Activated CD8-positive, alpha-beta memory T cell treated with anti-CD3 and anti-CD28 coated beads for 4 hours (primary cell): ENCODE measurements around the gene TOMM6.
"Not testable (repeated sequence)": the region's sequence is repeated elsewhere in the genome, so short reads cannot be mapped to it uniquely, and the experiment has no call there.

Experiments
- DNase-seq, 2 donors: peaks; one replicate each; pipeline ENCODE4 v3.0.0-alpha.2; 2020; ENCODE audit warnings: low read depth in 2 of 2

TOMM6 gene

DNA sequence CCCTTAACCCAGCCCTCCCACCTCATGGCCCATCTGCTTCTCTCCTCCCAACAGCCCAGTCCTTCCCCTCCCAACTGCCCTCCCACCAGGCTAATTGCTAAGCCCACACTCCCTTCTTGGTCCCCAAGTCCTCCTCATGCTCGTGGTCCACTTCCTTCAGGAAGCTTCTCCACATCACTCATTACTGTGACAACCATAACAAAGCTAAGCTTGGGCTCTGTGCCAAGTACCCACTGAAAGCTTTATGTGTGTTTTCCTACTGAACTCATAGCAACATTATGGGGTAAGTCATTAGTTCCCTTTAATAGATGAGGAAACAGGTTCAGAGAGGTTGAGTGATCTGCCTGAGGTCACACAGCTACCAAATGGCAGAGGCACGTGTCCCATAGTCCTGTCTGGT lies 24.0 kb upstream of the TOMM6 start:
- DNase-seq: no peak

DNA sequence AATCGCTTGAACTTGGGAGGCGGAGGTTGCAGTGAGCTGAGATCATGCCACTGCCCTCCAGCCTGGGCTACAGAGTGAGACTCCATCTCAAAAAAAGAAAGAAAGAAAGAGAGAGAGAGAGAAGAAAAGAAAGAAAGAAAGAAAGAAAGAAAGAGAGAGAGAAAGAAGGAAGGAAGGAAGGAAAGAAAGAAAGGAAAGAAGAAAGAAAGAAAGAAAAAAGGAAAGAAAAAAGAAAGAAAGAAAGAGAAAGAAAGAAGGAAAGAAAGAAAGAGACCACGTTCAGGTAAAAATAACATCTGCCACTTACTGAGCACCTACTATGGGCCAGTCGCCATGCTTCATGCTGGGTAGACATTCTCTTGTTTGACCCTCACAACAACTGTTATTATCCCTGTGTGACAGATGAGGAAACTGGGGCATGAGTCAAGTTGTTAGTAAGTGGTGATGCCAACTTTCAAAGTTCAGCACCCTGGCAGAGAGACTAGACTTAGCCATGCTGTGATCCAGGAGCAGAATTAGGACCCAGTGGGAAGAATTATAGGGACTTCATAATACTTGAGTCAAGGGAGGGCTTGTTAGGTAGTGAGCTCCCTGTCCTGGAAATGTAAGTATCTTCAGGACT lies 21.3 kb upstream of the TOMM6 start:
- not testable (repeated sequence) for DNase-seq

DNA sequence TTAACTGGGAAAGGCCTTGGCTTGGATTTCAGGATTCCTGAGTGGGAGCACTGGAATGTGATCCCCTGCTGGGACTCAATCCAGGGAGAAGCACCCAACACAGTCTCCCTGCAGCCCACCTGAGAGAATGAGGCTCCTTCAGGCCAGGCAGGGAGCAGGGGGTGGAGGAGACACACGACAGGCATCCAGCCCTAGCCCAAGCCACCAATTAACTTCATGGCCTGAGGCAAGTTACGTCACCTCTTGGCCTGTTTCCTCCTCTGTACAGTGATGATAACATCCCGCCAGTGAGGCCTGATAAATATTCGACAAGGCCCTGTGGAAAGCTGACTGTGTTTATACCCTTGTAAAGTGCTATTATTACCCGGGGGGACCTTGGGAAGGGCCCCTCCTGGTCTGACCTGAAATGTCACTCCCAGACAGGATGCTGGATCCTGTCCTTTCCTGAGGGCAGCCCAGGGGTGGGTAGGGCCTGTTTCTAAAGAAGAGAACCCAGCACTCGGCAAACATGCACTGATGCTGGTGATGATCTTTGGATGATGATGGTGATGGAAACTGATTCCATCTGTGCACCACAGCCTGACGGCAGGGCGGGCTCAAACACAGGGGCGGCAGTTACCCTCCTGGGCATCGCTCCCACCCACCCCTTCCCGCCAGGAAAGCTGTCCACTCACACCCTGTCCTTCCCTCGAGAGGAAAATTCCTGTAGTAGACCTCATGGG lies 20.2 kb upstream of the TOMM6 start:
- DNase-seq: no peak

- DNase-seq: no peak
These were observed 18.8 kb upstream of the TOMM6 start for GRCh38 chr6:41768545-41769308.

DNA sequence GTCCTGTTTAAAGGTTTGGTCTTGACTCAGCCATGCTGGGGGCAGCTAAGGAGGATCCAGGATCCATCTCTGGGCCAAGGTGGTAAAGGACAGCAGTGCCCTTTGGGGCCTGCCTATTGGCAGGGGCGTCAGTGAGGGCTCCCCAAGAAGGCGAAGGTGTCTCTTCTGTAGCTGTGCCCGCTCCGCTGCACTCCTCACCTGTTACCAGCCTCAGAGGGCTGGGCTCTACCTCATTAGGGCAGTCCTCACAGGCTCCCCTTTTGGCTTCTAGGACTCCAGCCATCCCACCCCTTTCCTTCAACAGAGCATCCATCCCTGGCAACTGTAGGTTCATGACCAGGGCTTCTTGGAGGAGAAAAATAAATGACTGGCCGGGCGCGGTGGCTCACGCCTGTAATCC lies 18.1 kb upstream of the TOMM6 start:
- no peak for DNase-seq

DNA sequence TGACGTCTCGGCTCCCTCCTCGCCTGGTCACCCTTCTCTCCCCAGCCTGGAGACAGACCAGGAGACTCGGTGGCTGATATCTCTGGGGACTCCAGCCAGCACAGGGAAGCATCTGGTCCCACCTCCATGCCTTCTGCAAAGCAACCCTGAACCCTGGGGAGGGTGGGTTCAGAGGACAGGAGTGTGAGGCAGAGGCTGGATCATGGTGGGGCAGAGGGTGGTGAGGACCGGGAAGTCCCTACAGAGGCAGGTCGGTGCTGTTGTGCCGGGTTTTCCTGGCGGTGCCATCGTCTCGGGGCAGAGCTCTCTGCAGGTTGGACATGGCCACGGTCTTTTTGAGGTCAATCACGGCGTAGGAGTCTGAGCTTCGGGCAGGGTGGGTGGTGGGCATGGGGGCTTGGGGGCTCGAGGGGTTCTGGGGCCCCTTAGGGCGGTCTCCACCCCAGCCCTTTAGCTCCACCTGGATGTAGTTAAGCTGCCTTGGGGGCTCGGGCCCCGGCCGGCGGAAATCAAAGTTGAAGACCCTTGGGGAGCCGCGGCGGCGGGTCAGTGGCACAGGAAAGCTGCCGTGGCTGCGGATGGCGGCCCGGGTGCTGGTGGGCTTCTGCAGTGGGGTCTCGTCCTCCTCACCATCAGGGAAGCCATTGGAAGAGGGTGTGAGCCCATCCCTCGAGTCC lies 17.0 kb upstream of the TOMM6 start:
- DNase-seq: no peak

- no peak for DNase-seq
These were observed 16.2 kb upstream of the TOMM6 start for GRCh38 chr6:41771058-41771983.

GRCh38 chr6:41774841-41775240 lies 12.7 kb upstream of the TOMM6 start:
- no peak for DNase-seq

DNA sequence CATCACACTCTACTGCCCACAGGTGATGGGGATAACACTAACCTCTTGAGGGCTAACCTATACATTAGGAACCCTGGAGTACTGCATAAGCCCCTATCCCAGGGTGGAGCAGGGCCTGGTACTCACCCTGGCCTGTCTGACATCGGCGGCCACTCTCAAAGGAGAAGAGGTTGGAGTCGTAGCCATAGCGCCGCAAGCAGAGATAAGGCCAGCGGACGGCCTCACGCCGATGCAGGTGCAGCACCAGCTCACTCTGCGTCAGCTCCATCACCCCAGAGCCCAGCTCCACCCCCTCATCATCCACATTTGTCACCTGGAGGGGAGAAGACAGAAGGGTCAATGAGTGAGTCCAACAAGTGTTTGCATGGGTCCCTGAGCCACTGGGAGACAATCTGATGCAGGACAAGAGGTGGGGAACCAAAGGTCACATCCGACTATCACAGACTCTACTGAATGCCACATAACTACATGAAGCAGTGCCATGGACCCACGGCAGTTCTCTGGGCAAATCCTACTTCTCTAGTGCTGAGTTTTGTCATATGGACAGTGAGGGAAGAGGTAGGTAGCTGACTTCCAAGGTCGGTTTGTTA lies 12.1 kb upstream of the TOMM6 start:
- DNase-seq: no peak

GRCh38 chr6:41777551-41778285 lies 9.8 kb upstream of the TOMM6 start:
- no peak for DNase-seq

GRCh38 chr6:41778895-41779294 lies 8.6 kb upstream of the TOMM6 start:
- DNase-seq: no peak

DNA sequence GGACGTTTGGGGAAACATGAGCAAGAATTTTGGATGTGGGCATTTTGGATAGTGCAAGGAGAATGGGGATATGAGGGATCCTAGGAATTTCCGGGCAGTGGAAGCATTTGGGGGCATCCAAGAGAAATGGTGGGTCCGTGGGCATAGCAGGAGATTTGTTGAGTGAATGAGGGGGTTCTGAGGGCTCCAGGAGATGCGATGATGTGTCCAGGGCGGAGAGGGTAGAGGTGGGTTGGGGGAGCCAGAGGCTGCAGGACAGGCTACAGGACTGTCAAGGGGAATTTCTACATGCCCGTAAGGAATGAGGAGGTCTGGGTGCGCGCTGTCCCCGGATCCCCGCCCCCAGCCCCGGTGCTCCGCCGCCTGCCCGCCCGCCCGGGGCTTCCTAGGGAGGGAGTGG lies 8.2 kb upstream of the TOMM6 start:
- no peak for DNase-seq

GRCh38 chr6:41779788-41780550 lies 7.5 kb upstream of the TOMM6 start, which contains the start of gene FRS3:
FRS3 (minus strand) TSS chr6:41779900; CDS start chr6:41776987, 2,913 bp downstream.
- peak; percentile 98 to 99 for DNase-seq

DNA sequence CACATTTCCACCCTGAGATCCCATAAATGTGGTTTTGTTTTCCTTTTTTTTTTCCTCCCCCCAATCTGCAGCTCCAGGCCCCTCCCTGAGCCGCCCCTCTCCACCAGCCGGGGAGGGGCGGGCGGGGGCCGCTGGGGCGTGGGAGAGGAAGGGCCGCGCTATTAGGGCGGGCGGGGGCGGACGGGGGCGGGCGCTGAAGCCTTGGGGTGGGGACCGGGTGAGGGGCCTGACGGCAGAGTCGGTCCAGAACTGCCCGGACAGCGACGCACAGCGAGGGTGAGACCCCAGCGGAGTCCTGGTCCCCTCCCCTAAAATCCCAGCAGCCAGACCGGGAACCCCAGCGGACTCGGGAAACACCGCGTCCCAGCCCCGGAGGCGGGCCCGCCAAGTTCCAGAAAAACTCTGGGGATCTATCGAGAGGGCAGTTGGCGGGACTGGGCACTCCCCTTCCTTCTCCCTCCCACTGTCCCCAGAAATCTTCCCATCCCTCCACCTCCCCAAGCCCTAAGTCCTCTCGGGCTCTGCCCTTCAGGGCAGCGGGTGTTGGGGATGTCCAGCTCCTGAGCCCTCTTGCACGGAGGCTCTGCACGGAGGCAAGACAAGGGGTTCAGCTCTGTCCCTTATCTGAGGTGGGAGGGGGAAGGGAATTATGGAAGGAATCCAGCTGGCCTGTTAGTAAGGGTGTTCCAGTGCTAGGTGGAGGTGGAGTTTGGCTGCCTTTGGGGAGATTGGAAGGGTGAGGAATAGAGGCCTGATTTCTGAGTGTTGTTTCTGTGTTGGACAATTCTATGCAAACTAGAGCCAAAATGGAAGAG lies 6.7 kb upstream of the TOMM6 start, which contains the start of gene PRICKLE4:
PRICKLE4 (plus strand) TSS at position 232 of the 815 bp plus-strand sequence. CDS start 2,692 bp downstream, outside the sequence.
- no peak for DNase-seq

DNA sequence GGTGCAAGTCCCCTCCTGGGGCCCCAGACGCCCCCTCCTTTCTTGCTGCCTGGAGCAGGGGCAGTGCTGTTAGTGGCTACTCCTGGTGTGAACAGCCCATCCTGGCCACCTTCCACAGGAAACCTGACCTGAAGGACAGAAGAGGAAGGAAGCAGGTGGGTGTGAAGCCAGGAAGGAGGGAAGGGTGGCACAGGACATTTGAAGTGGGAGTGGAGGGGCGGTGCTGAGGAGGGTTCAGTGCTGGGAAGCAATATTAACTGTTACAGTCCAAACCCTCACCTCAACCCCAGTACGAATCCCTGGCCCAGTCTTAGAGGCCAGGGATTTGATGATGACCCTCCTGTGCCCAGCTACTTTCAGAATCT lies 6.1 kb upstream of the TOMM6 start:
- DNase-seq: no peak

DNA sequence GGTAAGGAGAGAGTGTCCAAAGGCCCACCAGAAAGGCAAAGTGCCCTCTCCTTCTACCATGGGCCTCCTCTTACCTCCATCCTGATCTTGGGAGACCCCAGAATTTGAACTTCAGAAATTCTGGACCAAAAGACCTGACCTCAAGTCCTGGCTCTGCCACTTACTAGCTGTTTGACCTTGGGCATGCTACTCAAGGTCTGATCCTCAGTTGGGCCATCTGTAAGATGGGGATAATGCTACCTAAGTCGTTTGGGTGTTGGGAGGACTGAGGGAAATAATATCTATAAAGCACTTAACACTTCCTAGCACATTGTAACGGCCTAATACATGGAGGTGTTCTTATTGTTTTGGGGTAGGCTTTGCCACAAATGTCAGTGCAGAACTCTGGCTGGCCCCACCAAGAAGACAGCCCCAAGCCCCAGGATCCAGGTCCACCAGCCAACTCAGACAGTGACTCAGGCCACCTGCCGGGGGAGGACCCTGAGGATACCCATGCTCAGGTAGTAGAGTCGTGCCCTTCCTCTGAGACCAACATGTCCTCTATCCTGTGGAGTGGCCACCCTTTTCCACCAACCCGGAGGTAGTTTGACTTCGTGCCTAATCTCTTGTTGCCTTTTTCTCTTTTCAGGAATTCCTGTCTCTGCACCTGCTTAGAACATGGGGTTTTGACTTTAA lies 4.3 kb upstream of the TOMM6 start:
- DNase-seq: no peak

GRCh38 chr6:41784581-41785171 lies 2.8 kb upstream of the TOMM6 start:
- no peak for DNase-seq
